ENCODE results near the gene C1QTNF7. TPM values are rescaled to one million over a fixed set of nuclear protein-coding genes. Genes with fewer than 3 reads are reported as not detected.

The C1QTNF7 gene
- total and polyA plus RNA-seq, 10 donors: 0.74 to 22.5 (median 5.2) TPM

DNA sequence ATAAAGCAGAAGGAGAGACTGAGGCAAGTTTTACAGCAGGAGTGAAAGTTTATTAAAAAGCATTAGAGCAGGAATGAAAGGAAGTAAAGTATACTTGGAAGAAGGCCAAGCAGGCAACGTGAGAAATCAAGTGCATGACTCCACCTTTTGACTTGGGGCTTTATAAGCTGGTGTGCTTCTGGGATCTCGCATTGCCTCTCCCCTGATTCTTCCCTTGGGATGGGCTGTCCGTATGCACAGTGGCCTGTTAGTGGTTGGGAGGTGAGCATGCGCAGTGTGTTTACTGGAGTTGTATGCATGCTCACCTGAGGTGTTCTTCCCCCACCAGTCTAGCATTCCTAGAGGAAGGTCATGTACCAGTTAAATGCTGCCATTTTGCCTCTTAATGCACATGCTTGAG, 29.1 kb upstream of the C1QTNF7 start:
- 61 to 73% (median 63%) methylated on average over 4 of the region's 4 CpGs for WGBS, 5 donors
- H3K4me1 ChIP-seq: peaks cover 0 to 62% (median 40%) of the 10 kb centered on the region in 6 donors
- no peaks in the 10 kb centered on the region for H3K27me3 ChIP-seq (replicated peaks in 1 of 7)
- no peaks in the 10 kb centered on the region for H3K9me3 ChIP-seq
- DNase-seq: no peak
- no peaks in the 10 kb centered on the region for H3K36me3 ChIP-seq
- intact Hi-C loops (cut with DNase I; ENCODE audit: low total_unique reads): no loop called here
- H3K4me3 ChIP-seq: no peak overlapping the region
- TF ChIP-seq, protein P1, sequence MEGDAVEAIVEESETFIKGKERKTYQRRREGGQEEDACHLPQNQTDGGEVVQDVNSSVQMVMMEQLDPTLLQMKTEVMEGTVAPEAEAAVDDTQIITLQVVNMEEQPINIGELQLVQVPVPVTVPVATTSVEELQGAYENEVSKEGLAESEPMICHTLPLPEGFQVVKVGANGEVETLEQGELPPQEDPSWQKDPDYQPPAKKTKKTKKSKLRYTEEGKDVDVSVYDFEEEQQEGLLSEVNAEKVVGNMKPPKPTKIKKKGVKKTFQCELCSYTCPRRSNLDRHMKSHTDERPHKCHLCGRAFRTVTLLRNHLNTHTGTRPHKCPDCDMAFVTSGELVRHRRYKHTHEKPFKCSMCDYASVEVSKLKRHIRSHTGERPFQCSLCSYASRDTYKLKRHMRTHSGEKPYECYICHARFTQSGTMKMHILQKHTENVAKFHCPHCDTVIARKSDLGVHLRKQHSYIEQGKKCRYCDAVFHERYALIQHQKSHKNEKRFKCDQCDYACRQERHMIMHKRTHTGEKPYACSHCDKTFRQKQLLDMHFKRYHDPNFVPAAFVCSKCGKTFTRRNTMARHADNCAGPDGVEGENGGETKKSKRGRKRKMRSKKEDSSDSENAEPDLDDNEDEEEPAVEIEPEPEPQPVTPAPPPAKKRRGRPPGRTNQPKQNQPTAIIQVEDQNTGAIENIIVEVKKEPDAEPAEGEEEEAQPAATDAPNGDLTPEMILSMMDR (IDR thresholded peaks at IDR 0.05 in 8 of 11, conservative IDR thresholded peaks at IDR 0.05 in 3 of 11): no peak
- TF ChIP-seq POLR2AphosphoS5 (IDR thresholded peaks at IDR 0.05) (no peak), POLR2A (IDR thresholded peaks at IDR 0.05) (no peak)
- peak overlapping the region in 1 of 8 donors; percentile 13 for H3K27ac ChIP-seq

DNA sequence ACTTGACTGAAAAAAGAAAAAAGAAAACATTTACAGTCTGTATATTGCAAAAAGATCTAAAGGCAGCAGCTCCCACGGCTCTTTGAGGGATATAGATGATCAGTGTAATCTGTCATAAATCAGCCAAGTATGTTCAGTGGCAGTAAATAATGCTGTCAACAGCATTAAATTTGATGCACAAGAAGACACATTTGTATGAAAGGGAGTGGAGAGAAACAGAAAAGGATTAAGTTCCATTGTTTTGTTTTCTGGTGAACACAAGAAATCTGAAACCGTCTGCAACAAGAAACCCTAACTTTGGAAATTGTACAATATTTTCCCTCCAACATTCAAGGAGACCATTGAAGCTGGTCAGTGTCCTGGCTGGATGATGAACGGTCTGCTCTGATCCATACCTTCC, 27.6 kb upstream of the C1QTNF7 start:
- Histone ChIP-seq H3K36me3 (no peaks in the 10 kb centered on the region), H3K4me1 (peaks cover 0 to 77% (median 47%) of the 10 kb centered on the region in 6 donors), H3K4me3 (peak overlapping the region in 1 of 8 donors; percentile 45), H3K27ac (peak overlapping the region; percentile 16 to 82 (median 76)), H3K27me3 (replicated peaks in 1 of 7) (no peaks in the 10 kb centered on the region), H3K9me3 (no peaks in the 10 kb centered on the region)
- intact Hi-C loops (cut with DNase I; ENCODE audit: low total_unique reads): no loop called here
- no peak for DNase-seq
- no peak for TF ChIP-seq POLR2A (IDR thresholded peaks at IDR 0.05)
- WGBS, 5 donors: 82 to 94% (median 85%) methylated on average over 3 of the region's 3 CpGs

DNA sequence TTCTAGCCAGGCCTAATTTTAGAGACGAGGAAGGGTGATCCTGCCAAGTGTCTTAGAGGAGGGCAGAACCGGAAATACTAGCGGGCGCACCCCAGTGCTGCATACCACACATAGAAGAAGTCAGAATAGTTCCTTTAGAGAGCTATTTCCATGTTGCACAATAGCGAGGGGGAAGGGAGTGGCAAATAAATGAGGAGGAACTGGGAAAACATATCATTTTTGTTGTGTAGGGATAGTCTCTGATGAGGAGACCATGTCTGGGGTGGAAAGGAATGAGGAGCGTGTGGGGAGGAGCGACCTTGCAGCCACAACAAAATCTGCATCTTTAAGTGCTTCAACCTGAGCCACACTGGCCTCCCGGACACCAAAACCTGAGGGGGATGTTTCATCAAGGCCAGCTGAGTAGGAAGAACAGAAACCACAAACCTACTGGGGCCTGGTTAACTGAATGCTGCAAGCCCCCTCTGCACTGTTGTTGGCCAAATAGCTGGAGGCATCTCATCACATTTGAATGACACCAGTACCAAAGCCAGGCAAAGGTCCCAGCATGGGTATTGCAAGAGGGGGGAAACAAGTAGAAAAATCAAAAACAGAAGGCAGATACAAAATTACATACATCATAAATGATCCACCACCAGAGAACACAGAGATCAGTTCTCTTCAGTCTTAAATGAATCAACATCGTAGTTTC, 26.7 kb upstream of the C1QTNF7 start:
- Histone ChIP-seq H3K4me1 (peaks cover 0 to 82% (median 53%) of the 10 kb centered on the region in 6 donors), H3K27me3 (replicated peaks in 1 of 7) (no peaks in the 10 kb centered on the region), H3K36me3 (no peaks in the 10 kb centered on the region), H3K9me3 (no peaks in the 10 kb centered on the region), H3K27ac (peak overlapping the region; percentile 16 to 82 (median 76)), H3K4me3 (peak overlapping the region in 1 of 8 donors; percentile 45)
- peak; percentile 86 for DNase-seq
- 15 to 23% (median 18%) methylated on average over 9 of the region's 9 CpGs for WGBS, 5 donors
- intact Hi-C loops (cut with DNase I; ENCODE audit: low total_unique reads): no loop called here
- TF ChIP-seq, protein P1 (IDR thresholded peaks at IDR 0.05 in 8 of 11, conservative IDR thresholded peaks at IDR 0.05 in 3 of 11): peak in 7 of 11 experiments; percentile 12 to 40 (median 32)
- TF ChIP-seq POLR2A (IDR thresholded peaks at IDR 0.05): no peak
- peak in 1 of 3 donors; percentile 46 for TF ChIP-seq POLR2AphosphoS5 (IDR thresholded peaks at IDR 0.05)

DNA sequence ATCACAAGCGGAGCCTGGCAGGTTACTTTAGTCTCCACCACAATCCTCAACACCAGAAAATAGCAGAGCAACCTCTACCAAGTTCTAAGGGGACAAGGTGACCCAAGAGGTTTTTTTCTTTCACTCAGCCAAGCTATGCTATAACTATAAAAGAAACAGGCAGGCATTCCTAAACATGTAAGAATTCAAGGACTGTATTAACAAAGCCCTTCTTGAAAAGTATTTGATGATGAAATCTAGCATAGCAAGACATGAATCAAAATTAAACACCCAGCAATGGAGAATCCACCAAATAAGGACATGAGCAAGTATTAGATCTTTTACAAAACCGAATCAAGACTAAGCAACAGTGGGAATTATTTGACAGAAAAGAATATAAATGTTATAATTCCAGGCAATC, 25.7 kb upstream of the C1QTNF7 start:
- intact Hi-C loops (cut with DNase I; ENCODE audit: low total_unique reads): no loop called here
- Histone ChIP-seq H3K27me3 (replicated peaks in 1 of 7) (no peaks in the 10 kb centered on the region), H3K27ac (peak overlapping the region; percentile 16 to 82 (median 76)), H3K9me3 (no peaks in the 10 kb centered on the region), H3K4me1 (peaks cover 0 to 83% (median 52%) of the 10 kb centered on the region in 6 donors), H3K36me3 (no peaks in the 10 kb centered on the region), H3K4me3 (no peak overlapping the region)
- TF ChIP-seq, protein P1 (IDR thresholded peaks at IDR 0.05 in 8 of 11, conservative IDR thresholded peaks at IDR 0.05 in 3 of 11): no peak
- TF ChIP-seq POLR2AphosphoS5 (IDR thresholded peaks at IDR 0.05): no peak
- no peak for TF ChIP-seq POLR2A (IDR thresholded peaks at IDR 0.05)
- WGBS, 5 donors: 68 to 84% (median 78%) methylated on average over 2 of the region's 2 CpGs
- DNase-seq: no peak
